ENCODE results near the gene MCFD2. TPM values are rescaled to one million over a fixed set of nuclear protein-coding genes. Genes with fewer than 3 reads are reported as not detected.

MCFD2 gene
- total RNA-seq, 4 donors from 2014 or later, result 131 to 223 (median 169) TPM

DNA sequence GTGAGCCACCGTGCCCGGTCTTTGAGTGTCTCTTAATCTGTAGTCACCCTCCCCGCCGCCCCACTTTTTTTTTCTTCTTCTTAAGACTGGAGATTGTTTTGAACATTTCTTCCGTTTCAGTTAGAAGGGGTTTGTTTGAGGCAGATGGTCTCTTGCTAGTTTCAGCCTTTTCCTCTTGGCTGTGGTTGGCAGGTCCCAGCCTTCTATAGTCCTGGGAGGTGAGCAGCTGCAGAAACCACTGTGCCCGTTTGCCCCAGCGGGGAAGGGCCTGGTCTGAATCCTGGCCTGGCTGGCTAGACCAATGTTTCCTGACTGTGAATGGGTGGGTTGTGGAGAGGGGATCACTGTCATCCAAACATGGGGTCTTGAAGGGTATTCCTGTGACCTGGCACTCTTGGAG is 30.1 kb upstream of the MCFD2 start:
- Histone ChIP-seq H3K4me3 (replicated peaks in 1 of 3) (no peak overlapping the region), H3K9me3 (no peaks in the 10 kb centered on the region), H3K4me1 (peaks cover 20 to 29% of the 10 kb centered on the region in 2 donors), H3K27me3 (no peaks in the 10 kb centered on the region), H3K27ac (no peak overlapping the region), H3K36me3 (no peaks in the 10 kb centered on the region)
- 91 to 94% methylated on average over 7 of the region's 7 CpGs for WGBS, 2 donors
- DNase-seq, result no peak
- TF ChIP-seq POLR2A (IDR thresholded peaks at IDR 0.05), result no peak
- TF ChIP-seq, protein P1, sequence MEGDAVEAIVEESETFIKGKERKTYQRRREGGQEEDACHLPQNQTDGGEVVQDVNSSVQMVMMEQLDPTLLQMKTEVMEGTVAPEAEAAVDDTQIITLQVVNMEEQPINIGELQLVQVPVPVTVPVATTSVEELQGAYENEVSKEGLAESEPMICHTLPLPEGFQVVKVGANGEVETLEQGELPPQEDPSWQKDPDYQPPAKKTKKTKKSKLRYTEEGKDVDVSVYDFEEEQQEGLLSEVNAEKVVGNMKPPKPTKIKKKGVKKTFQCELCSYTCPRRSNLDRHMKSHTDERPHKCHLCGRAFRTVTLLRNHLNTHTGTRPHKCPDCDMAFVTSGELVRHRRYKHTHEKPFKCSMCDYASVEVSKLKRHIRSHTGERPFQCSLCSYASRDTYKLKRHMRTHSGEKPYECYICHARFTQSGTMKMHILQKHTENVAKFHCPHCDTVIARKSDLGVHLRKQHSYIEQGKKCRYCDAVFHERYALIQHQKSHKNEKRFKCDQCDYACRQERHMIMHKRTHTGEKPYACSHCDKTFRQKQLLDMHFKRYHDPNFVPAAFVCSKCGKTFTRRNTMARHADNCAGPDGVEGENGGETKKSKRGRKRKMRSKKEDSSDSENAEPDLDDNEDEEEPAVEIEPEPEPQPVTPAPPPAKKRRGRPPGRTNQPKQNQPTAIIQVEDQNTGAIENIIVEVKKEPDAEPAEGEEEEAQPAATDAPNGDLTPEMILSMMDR (IDR thresholded peaks at IDR 0.05), result no peak
- intact Hi-C loops (cut with DNase I), result no loop called here

DNA sequence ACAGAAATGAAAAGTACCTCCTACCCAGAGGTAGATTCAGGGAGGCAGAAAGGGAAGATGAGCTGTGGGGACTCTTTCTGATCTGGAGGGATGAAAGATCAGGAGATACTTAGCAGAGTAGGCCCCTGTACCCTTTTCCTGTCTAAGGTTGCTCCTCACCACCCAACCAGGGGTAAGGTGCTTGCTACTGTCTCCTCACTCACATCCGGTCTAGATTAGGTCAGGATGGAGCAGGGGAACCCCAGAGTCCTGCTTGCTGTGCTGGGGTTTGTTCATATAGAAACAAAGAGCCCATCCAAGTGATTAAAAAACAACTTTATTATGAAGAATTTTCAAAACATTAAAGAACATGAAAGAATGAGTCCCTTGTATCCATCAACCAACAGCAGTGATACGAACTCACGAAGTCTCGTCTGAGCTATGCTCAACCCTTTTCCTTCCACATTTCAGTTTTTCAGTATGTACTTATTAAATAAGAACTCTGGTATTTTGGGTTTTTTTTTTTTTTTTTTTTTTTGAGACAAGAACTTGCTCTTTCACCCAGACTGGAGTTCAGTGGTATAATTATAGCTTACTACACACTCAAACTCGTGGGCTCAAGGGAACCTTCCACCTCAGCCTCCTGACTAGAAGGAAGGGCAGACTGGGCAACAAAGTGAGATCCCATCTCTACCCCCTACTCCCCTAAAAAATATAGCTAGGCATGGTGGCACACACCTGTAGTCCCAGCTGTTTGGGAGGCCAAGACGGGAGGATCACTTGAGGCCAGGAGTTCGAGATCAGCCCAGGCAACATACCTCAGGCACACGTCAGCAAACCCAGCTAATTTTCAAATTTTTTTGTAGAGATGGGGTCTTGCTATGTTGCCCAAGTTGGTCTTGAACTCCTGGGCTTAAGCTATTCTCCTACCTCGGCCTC is 28.5 kb upstream of the MCFD2 start:
- DNase-seq, result no peak
- intact Hi-C loops (cut with DNase I), result no loop called here
- Histone ChIP-seq H3K9me3 (no peaks in the 10 kb centered on the region), H3K36me3 (no peaks in the 10 kb centered on the region), H3K4me3 (replicated peaks in 1 of 3) (no peak overlapping the region), H3K4me1 (peaks cover 29 to 40% of the 10 kb centered on the region in 2 donors), H3K27ac (peak overlapping the region in 2 of 3 donors; percentile 5 to 39), H3K27me3 (no peaks in the 10 kb centered on the region)
- 86% methylated on average over 9 of the region's 9 CpGs for WGBS, 2 donors
- TF ChIP-seq, protein P1 (IDR thresholded peaks at IDR 0.05), result no peak
- no peak for TF ChIP-seq POLR2A (IDR thresholded peaks at IDR 0.05)

DNA sequence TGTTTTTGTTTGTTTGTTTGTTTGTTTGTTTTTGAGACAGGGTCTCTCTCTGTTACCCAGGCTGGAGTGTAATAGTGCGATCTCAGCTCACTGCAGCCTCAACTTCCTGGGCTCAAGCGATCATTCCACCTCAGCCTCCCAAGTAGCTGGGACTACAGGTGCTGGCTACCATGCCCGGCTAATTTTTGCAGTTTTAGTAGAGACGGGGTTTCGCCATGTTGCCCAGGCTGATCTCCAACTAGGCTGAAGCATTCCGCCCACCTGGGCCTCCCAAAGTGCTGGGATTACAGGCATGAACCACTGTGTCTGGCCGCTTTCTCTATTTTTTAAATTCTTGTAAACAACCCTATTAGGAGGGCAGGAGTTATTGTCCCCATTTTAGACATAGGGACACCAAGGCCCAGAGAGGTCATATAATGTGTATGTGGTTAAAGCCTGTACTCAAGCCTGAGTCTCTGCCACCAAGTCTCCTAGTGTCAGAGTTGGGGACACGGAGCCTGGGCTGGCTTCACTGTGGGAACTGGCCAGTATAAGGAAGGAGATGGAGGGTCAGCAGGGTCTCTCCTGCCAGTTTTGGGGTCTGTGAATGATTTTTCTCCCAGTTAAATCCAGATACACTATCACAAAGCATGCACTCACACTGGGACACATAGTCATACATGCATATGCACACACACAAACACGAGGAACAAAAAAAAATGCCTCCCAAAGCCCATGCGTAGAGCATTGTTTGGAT is 27.5 kb upstream of the MCFD2 start:
- H3K27ac ChIP-seq, result peak overlapping the region in 2 of 3 donors; percentile 82 to 92
- peaks cover 29 to 40% of the 10 kb centered on the region in 2 donors for H3K4me1 ChIP-seq
- no peaks in the 10 kb centered on the region for H3K36me3 ChIP-seq
- intact Hi-C loops (cut with DNase I), result no loop called here
- peak overlapping the region in 2 of 3 donors; percentile 73 to 78 for H3K4me3 ChIP-seq (replicated peaks in 1 of 3)
- no peaks in the 10 kb centered on the region for H3K27me3 ChIP-seq
- no peak for DNase-seq
- H3K9me3 ChIP-seq, result no peaks in the 10 kb centered on the region
- TF ChIP-seq POLR2A (IDR thresholded peaks at IDR 0.05), result no peak
- TF ChIP-seq, protein P1 (IDR thresholded peaks at IDR 0.05), result no peak
- 67 to 84% methylated on average over 10 of the region's 10 CpGs for WGBS, 2 donors

DNA sequence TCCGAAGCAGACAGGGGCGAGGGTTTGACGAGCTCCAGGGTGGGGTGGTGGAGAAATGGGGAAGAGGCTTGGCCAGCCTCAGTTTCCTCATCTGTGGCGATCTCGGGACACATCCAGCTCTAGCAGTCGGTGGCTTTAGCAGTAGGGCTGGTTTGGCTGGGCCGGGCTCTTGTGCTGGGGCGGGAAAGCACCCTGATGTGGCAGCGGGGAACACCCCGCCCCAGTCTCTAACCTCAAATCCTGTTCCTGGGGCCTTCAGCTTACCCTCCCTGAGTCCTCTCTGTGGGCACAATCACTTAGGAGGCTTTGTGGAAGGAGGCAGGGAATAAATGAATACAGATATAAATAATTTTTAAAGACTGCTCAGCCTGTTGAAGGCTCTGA is 26.5 kb upstream of the MCFD2 start:
- intact Hi-C loops (cut with DNase I), result no loop called here
- peaks cover 29 to 40% of the 10 kb centered on the region in 2 donors for H3K4me1 ChIP-seq
- peak overlapping the region; percentile 77 to 92 (median 82) for H3K27ac ChIP-seq
- peak overlapping the region; percentile 63 to 78 (median 73) for H3K4me3 ChIP-seq (replicated peaks in 1 of 3)
- no peak for TF ChIP-seq POLR2A (IDR thresholded peaks at IDR 0.05)
- TF ChIP-seq, protein P1 (IDR thresholded peaks at IDR 0.05), result no peak
- H3K36me3 ChIP-seq, result no peaks in the 10 kb centered on the region
- no peaks in the 10 kb centered on the region for H3K9me3 ChIP-seq
- H3K27me3 ChIP-seq, result no peaks in the 10 kb centered on the region
- 3% methylated on average over 10 of the region's 10 CpGs for WGBS, 2 donors
- peak; percentile 58 to 70 for DNase-seq
